HEK293 (cell line): Measurements from ENCODE around the gene SOX13.

Source experiments
- CTCF ChIA-PET: fragments of 350-600 bp; formaldehyde crosslinking; extraction: SDS; loops from one replicate; lab custom pipeline; 2021; ENCODE audit warnings: antibody characterized with exemption; lab: Yijun Ruan, JAX
- POLR2A ChIA-PET: fragments of 300-600 bp; formaldehyde crosslinking; extraction: SDS; loops from one replicate; lab custom pipeline; 2020; ENCODE audit warnings: antibody characterized with exemption, inconsistent platforms; lab: Yijun Ruan, JAX
- H3K27ac ChIP-seq: fragments of 200-500 bp; sonication (Bioruptor generic); 2 replicates; pipeline ENCODE4 v1.5.1; 2014; ENCODE audit warnings: low read depth, low read length, control low read depth, inconsistent platforms; ENCODE audit errors: extremely low read depth
- H3K36me3 ChIP-seq, 2 experiments: fragments of 200-500 bp in 1 of 2; sonication (Bioruptor generic) in 1 of 2; 1 replicate in 1 of 2; 2 replicates in 1 of 2; pipeline ENCODE4 v1.5.1; 2014 to 2017; ENCODE audit warnings: inconsistent platforms in 2 of 2, low read length in 2 of 2; ENCODE audit not compliant: control insufficient read depth in 2 of 2, insufficient read depth in 1 of 2
- H3K4me1 ChIP-seq: fragments of 200-500 bp; sonication (Bioruptor generic); 2 replicates; pipeline ENCODE4 v1.5.1; 2014; ENCODE audit warnings: mild to moderate bottlenecking, low read length, inconsistent platforms; ENCODE audit not compliant: control insufficient read depth, insufficient read depth
- H3K4me3 ChIP-seq: 2 replicates; pipeline ENCODE4 v1.5.1; 2011; ENCODE audit warnings: low read depth, mild to moderate bottlenecking, control low read depth, low read length, moderate library complexity
- H3K9me3 ChIP-seq: fragments of 200-500 bp; sonication (Bioruptor generic); 2 replicates; pipeline ENCODE4 v1.5.1; 2014; ENCODE audit warnings: low read depth, low read length, inconsistent platforms; ENCODE audit not compliant: control insufficient read depth, insufficient read depth
- EGR2 ChIP-seq: fragments of 450-650 bp; formaldehyde crosslinking; IDR thresholded peaks from 2 replicates; pipeline ENCODE4 v1.5.1; 2016; ENCODE audit warnings: low read depth, missing biosample characterization, missing genetic modification characterization
- GFI1B ChIP-seq: fragments of 450-650 bp; formaldehyde crosslinking; IDR thresholded peaks from 2 replicates; pipeline ENCODE4 v1.5.1; 2016; ENCODE audit warnings: missing biosample characterization, missing genetic modification characterization
- GLI2 ChIP-seq: fragments of 450-650 bp; formaldehyde crosslinking; IDR thresholded peaks from 2 replicates; pipeline ENCODE4; 2017; ENCODE audit warnings: missing biosample characterization, missing genetic modification characterization, low read depth, borderline replicate concordance
- KLF16 ChIP-seq: fragments of 450-650 bp; formaldehyde crosslinking; IDR thresholded peaks from 2 replicates; pipeline ENCODE4 v1.5.1; 2017; ENCODE audit warnings: missing biosample characterization, missing genetic modification characterization
- MEIS1 ChIP-seq: sonication (generic); formaldehyde crosslinking; IDR thresholded peaks from 2 replicates; pipeline ENCODE4 v1.8.1; 2022; ENCODE audit warnings: missing genetic modification reagents, mild to moderate bottlenecking, borderline replicate concordance
- REPIN1 ChIP-seq: fragments of 450-650 bp; formaldehyde crosslinking; IDR thresholded peaks from 2 replicates; pipeline ENCODE4 v1.5.1; 2017; ENCODE audit warnings: missing biosample characterization, missing genetic modification characterization, low read depth
- SALL2 ChIP-seq: fragments of 450-650 bp; formaldehyde crosslinking; IDR thresholded peaks from 2 replicates; pipeline ENCODE4 v1.5.0; 2017; ENCODE audit warnings: missing biosample characterization, mild to moderate bottlenecking, missing genetic modification characterization, borderline replicate concordance
- SCRT1 ChIP-seq: fragments of 450-650 bp; formaldehyde crosslinking; IDR thresholded peaks from 2 replicates; pipeline ENCODE4 v1.5.1; 2016; ENCODE audit warnings: missing biosample characterization, missing genetic modification characterization, borderline replicate concordance
- SP3 ChIP-seq: fragments of 450-650 bp; formaldehyde crosslinking; IDR thresholded peaks from 2 replicates; pipeline ENCODE4 v1.5.1; 2016; ENCODE audit warnings: missing biosample characterization, missing genetic modification characterization
- WT1 ChIP-seq: fragments of 450-650 bp; formaldehyde crosslinking; IDR thresholded peaks from 2 replicates; pipeline ENCODE4 v1.5.1; 2016; ENCODE audit warnings: missing biosample characterization, missing genetic modification characterization
- YY1 ChIP-seq: fragments of 450-650 bp; formaldehyde crosslinking; IDR thresholded peaks from 2 replicates; pipeline ENCODE4 v1.5.1; 2018; ENCODE audit warnings: missing biosample characterization, missing genetic modification characterization
- ZBTB17 ChIP-seq: fragments of 450-650 bp; formaldehyde crosslinking; IDR thresholded peaks from 2 replicates; pipeline ENCODE4 v1.5.1; 2016; ENCODE audit warnings: missing biosample characterization, missing genetic modification characterization
- ZFHX2 ChIP-seq: fragments of 450-650 bp; formaldehyde crosslinking; conservative IDR thresholded peaks from 2 replicates; pipeline ENCODE4 v1.5.1; 2016; ENCODE audit warnings: missing biosample characterization, missing genetic modification characterization
- ZNF138 ChIP-seq: fragments of 450-650 bp; formaldehyde crosslinking; IDR thresholded peaks from 2 replicates; pipeline ENCODE4 v1.5.1; 2016; ENCODE audit warnings: missing biosample characterization, missing genetic modification characterization, borderline replicate concordance
- ZNF155 ChIP-seq: fragments of 450-650 bp; formaldehyde crosslinking; IDR thresholded peaks from 2 replicates; pipeline ENCODE4 v1.5.1; 2016; ENCODE audit warnings: missing biosample characterization, missing genetic modification characterization
- ZNF184 ChIP-seq: fragments of 450-650 bp; IDR thresholded peaks from 2 replicates; pipeline ENCODE4 v1.5.1; 2018; ENCODE audit warnings: missing biosample characterization, mild to moderate bottlenecking, missing genetic modification characterization
- ZNF2 ChIP-seq: fragments of 450-650 bp; formaldehyde crosslinking; IDR thresholded peaks from 2 replicates; pipeline ENCODE4 v1.5.1; 2016; ENCODE audit warnings: missing biosample characterization, missing genetic modification characterization
- ZNF274 ChIP-seq, 2 experiments: fragments of 200-500 bp in 1 of 2; fragments of 450-650 bp in 1 of 2; sonication (Bioruptor generic) in 1 of 2; formaldehyde crosslinking in 1 of 2; IDR thresholded peaks; 2 replicates each; pipeline versions ENCODE4 v1.5.1 to v1.6.1; 2014 to 2016; ENCODE audit warnings: borderline replicate concordance in 1 of 2, inconsistent platforms in 1 of 2, low read length in 1 of 2, missing biosample characterization in 1 of 2, missing genetic modification characterization in 1 of 2
- ZNF391 ChIP-seq: fragments of 450-650 bp; formaldehyde crosslinking; IDR thresholded peaks from 2 replicates; pipeline ENCODE4 v1.5.1; 2016; ENCODE audit warnings: low read depth, missing biosample characterization, missing genetic modification characterization, borderline replicate concordance
- ZNF555 ChIP-seq: fragments of 450-650 bp; formaldehyde crosslinking; conservative IDR thresholded peaks from 2 replicates; pipeline ENCODE4 v1.5.1; 2017; ENCODE audit warnings: missing biosample characterization, mild to moderate bottlenecking, missing genetic modification characterization, inconsistent platforms
- ZNF596 ChIP-seq: fragments of 450-650 bp; IDR thresholded peaks from 2 replicates; pipeline ENCODE4 v1.5.0; 2018; ENCODE audit warnings: missing biosample characterization, mild to moderate bottlenecking, missing genetic modification characterization, moderate library complexity
- ZNF707 ChIP-seq: fragments of 450-650 bp; formaldehyde crosslinking; IDR thresholded peaks from 2 replicates; pipeline ENCODE4 v1.5.1; 2016; ENCODE audit warnings: missing biosample characterization, missing genetic modification characterization
- ZXDB ChIP-seq: fragments of 450-650 bp; formaldehyde crosslinking; IDR thresholded peaks from 2 replicates; pipeline ENCODE4 v1.5.1; 2016; ENCODE audit warnings: missing biosample characterization, missing genetic modification characterization
- TF ChIP-seq, protein P1 (sequence below): fragments of 450-650 bp; formaldehyde crosslinking; IDR thresholded peaks from 2 replicates; pipeline ENCODE4 v1.5.1; 2016; ENCODE audit warnings: missing biosample characterization, missing genetic modification characterization
- TF ChIP-seq, protein P2 (sequence below): fragments of 450-650 bp; formaldehyde crosslinking; IDR thresholded peaks from 2 replicates; pipeline ENCODE4 v1.5.1; 2016; ENCODE audit warnings: missing biosample characterization, missing genetic modification characterization

Gene SOX13

DNA sequence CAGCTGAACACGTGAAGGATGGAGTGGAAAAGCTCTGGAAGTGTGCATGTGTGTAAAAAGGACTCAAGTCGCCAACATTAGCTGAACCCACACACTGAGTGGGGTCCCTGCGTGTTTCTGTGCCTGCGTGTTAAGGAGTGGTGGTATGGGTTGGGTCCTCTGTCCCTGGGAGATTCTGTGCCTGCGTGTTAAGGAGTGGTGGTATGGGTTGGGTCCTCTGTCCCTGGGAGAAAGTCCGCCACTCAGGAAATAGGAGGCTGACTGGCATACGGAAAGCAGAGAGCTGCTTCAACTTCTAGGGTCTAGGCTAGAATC is 7.0 kb upstream of the SOX13 start:
- H3K4me3 ChIP-seq = no peak overlapping the region
- H3K9me3 ChIP-seq = no peaks in the 10 kb centered on the region
- no peaks in the 10 kb centered on the region for H3K36me3 ChIP-seq
- TF ChIP-seq YY1 (tag by site-specific recombination) = no peak
- no peak for TF ChIP-seq ZNF274 (IDR thresholded peaks at IDR 0.05; ENCODE audit: low read length)
- TF ChIP-seq ZNF274 (tag by site-specific recombination; IDR thresholded peaks at IDR 0.05; ENCODE audit: borderline replicate concordance) = no peak
- no peak for TF ChIP-seq SP3 (tag by site-specific recombination)
- TF ChIP-seq MEIS1 (CRISPR knock-in tag) = no peak
- no peak for TF ChIP-seq GFI1B (tag by site-specific recombination)
- no peak for TF ChIP-seq ZXDB (tag by site-specific recombination)
- no peak for TF ChIP-seq ZNF2 (tag by site-specific recombination)
- TF ChIP-seq ZNF155 (tag by site-specific recombination) = no peak
- no peak for TF ChIP-seq ZNF707
- ChIA-PET CTCF (interaction anchor here (0.6 to 1.9 kb wide), 2 partner anchors 63 to 266 kb away, joined by 3 to 6 read pairs; no protein-coding TSS in a partner anchor), POLR2A (interaction anchor here (0.7 kb wide), 1 partner anchor 52 kb away, joined by 3 read pairs; no protein-coding TSS in a partner anchor)
- no peaks in the 10 kb centered on the region for H3K4me1 ChIP-seq
- no peak overlapping the region for H3K27ac ChIP-seq

DNA sequence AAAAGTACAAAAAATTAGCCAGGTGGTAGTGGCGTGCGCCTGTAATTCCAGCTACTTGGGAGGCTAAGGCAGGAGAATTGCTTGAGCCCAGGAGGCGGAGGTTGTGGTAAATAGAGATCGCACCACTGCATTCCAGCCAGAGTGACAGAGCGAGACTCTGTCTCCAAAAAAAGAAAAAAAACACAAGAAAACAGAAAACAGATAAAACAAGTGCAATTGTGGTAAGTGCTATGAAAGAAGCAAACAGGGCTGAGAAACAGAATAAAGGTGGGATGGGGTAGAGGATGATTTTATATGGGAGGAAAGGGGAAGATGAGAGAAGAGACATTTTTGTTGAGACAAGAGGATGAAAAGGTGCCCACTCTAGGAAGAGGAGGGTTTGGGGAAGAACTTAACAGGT is 5.0 kb upstream of the SOX13 start:
- CTCF ChIA-PET = no interaction called here
- POLR2A ChIA-PET = no interaction called here
- no peaks in the 10 kb centered on the region for H3K4me1 ChIP-seq
- no peak for TF ChIP-seq YY1 (tag by site-specific recombination)
- TF ChIP-seq ZNF138 (tag by site-specific recombination) = no peak
- no peak for TF ChIP-seq ZNF555 (tag by site-specific recombination)
- TF ChIP-seq SCRT1 (tag by site-specific recombination) = no peak
- TF ChIP-seq ZNF155 (tag by site-specific recombination) = no peak
- no peak for TF ChIP-seq ZNF707
- TF ChIP-seq REPIN1 (tag by site-specific recombination) = no peak
- no peak for TF ChIP-seq ZBTB17 (tag by site-specific recombination)
- TF ChIP-seq, protein P1, sequence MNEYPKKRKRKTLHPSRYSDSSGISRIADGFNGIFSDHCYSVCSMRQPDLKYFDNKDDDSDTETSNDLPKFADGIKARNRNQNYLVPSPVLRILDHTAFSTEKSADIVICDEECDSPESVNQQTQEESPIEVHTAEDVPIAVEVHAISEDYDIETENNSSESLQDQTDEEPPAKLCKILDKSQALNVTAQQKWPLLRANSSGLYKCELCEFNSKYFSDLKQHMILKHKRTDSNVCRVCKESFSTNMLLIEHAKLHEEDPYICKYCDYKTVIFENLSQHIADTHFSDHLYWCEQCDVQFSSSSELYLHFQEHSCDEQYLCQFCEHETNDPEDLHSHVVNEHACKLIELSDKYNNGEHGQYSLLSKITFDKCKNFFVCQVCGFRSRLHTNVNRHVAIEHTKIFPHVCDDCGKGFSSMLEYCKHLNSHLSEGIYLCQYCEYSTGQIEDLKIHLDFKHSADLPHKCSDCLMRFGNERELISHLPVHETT (tag by site-specific recombination) = no peak
- no peak for TF ChIP-seq GLI2 (tag by site-specific recombination)
- no peak for TF ChIP-seq SALL2
- TF ChIP-seq GFI1B (tag by site-specific recombination) = no peak
- TF ChIP-seq KLF16 (tag by site-specific recombination) = no peak
- TF ChIP-seq ZNF184 (tag by site-specific recombination) = no peak
- TF ChIP-seq WT1 (tag by site-specific recombination) = no peak
- H3K9me3 ChIP-seq = no peaks in the 10 kb centered on the region
- no peaks in the 10 kb centered on the region for H3K36me3 ChIP-seq
- no peak overlapping the region for H3K4me3 ChIP-seq
- H3K27ac ChIP-seq = no peak overlapping the region

DNA sequence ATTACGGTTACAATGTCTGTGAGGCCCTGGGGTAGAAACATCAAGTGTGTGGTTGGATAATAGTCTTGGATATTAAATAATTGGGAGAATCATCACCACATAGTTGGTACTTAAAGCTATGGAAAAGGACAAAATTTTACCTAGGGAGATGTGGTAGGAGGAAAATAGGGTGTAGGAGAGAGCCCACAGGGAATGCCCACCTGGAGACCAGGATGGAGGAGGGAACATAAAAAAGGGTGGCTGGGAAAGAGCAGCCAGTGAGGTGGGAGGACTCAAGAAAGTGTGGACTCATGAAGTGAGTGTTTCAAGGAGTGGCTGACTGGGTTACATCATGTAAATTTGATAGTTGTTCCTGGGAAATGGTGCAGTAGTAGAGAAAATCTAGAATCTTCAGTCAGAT is 3.0 kb upstream of the SOX13 start:
- Histone ChIP-seq H3K27ac (no peak overlapping the region), H3K36me3 (no peaks in the 10 kb centered on the region), H3K9me3 (no peaks in the 10 kb centered on the region), H3K4me3 (no peak overlapping the region), H3K4me1 (no peaks in the 10 kb centered on the region)
- TF ChIP-seq ZNF596 (tag by site-specific recombination) (no peak), ZFHX2 (tag by site-specific recombination) (peak; percentile 79), ZNF391 (tag by site-specific recombination) (no peak), EGR2 (tag by site-specific recombination) (peak; percentile 89)
- TF ChIP-seq, protein P2, sequence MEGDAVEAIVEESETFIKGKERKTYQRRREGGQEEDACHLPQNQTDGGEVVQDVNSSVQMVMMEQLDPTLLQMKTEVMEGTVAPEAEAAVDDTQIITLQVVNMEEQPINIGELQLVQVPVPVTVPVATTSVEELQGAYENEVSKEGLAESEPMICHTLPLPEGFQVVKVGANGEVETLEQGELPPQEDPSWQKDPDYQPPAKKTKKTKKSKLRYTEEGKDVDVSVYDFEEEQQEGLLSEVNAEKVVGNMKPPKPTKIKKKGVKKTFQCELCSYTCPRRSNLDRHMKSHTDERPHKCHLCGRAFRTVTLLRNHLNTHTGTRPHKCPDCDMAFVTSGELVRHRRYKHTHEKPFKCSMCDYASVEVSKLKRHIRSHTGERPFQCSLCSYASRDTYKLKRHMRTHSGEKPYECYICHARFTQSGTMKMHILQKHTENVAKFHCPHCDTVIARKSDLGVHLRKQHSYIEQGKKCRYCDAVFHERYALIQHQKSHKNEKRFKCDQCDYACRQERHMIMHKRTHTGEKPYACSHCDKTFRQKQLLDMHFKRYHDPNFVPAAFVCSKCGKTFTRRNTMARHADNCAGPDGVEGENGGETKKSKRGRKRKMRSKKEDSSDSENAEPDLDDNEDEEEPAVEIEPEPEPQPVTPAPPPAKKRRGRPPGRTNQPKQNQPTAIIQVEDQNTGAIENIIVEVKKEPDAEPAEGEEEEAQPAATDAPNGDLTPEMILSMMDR (tag by site-specific recombination) = no peak
- POLR2A ChIA-PET = no interaction called here
- CTCF ChIA-PET = no interaction called here
